HEK293 (cell line): ENCODE results near the gene GTF3C1.

ENCODE experiments used
- PRDM1 ChIP-seq: fragments of 450-650 bp; formaldehyde crosslinking; IDR thresholded peaks from 2 replicates; pipeline ENCODE4; 2016; ENCODE audit warnings: missing biosample characterization, missing genetic modification characterization
- SCRT1 ChIP-seq: fragments of 450-650 bp; formaldehyde crosslinking; IDR thresholded peaks from 2 replicates; pipeline ENCODE4 v1.5.1; 2016; ENCODE audit warnings: missing biosample characterization, missing genetic modification characterization, borderline replicate concordance
- YY1 ChIP-seq: fragments of 450-650 bp; formaldehyde crosslinking; IDR thresholded peaks from 2 replicates; pipeline ENCODE4 v1.5.1; 2018; ENCODE audit warnings: missing biosample characterization, missing genetic modification characterization
- ZFP37 ChIP-seq: fragments of 450-650 bp; formaldehyde crosslinking; IDR thresholded peaks from 2 replicates; pipeline ENCODE4 v1.5.1; 2016; ENCODE audit warnings: missing biosample characterization, missing genetic modification characterization
- ZNF24 ChIP-seq: fragments of 450-650 bp; formaldehyde crosslinking; IDR thresholded peaks from 2 replicates; pipeline ENCODE4 v1.5.1; 2016; ENCODE audit warnings: missing biosample characterization, missing genetic modification characterization
- ZNF302 ChIP-seq: fragments of 450-650 bp; formaldehyde crosslinking; IDR thresholded peaks from 2 replicates; pipeline ENCODE4 v1.5.1; 2016; ENCODE audit warnings: missing biosample characterization, missing genetic modification characterization, low read depth
- ZNF311 ChIP-seq: fragments of 450-650 bp; formaldehyde crosslinking; IDR thresholded peaks from 2 replicates; pipeline ENCODE4 v1.5.1; 2017; ENCODE audit warnings: missing biosample characterization, missing genetic modification characterization, borderline replicate concordance
- TF ChIP-seq, protein P1 (sequence below): fragments of 450-650 bp; formaldehyde crosslinking; IDR thresholded peaks from 2 replicates; pipeline ENCODE4 v1.5.1; 2016; ENCODE audit warnings: missing biosample characterization, missing genetic modification characterization
- TF ChIP-seq, protein P2 (sequence below): fragments of 450-650 bp; formaldehyde crosslinking; IDR thresholded peaks from 2 replicates; pipeline ENCODE4 v1.5.1; 2016; ENCODE audit warnings: missing biosample characterization, missing genetic modification characterization
- TF ChIP-seq, protein P3 (sequence below): fragments of 450-650 bp; formaldehyde crosslinking; IDR thresholded peaks from 2 replicates; pipeline ENCODE4 v1.5.1; 2016; ENCODE audit warnings: missing biosample characterization, missing genetic modification characterization
- TF ChIP-seq, protein P4 (sequence below): fragments of 450-650 bp; formaldehyde crosslinking; IDR thresholded peaks from 2 replicates; pipeline ENCODE4 v1.5.1; 2017; ENCODE audit warnings: missing biosample characterization, missing genetic modification characterization
- TF ChIP-seq, protein P5 (sequence below): fragments of 450-650 bp; IDR thresholded peaks from 2 replicates; pipeline ENCODE4 v1.5.1; 2018; ENCODE audit warnings: missing biosample characterization, missing genetic modification characterization
- TF ChIP-seq, protein P6 (sequence below): fragments of 450-650 bp; formaldehyde crosslinking; IDR thresholded peaks from 2 replicates; pipeline ENCODE4 v1.5.1; 2016; ENCODE audit warnings: missing biosample characterization, missing genetic modification characterization, low read depth

DNA sequence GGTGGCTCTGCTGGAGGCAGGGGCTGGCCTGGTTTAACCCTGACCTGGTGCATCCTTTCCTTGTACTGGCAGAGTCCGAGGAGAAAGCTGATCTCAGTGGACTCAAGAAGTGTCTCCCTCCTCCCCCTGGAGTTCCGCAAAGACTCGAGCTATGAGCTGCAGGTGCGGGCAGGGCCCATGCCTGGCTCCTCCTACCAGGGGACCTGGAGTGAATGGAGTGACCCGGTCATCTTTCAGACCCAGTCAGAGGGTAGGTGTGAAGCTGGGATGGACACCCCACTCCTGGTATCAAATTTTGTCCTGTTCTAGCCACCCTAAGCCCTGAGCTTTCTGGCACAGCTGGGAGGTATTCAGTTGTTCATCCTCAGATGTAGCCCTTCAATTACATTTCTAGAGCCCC, 105.2 kb downstream of the GTF3C1 start:
- TF ChIP-seq, protein P1, sequence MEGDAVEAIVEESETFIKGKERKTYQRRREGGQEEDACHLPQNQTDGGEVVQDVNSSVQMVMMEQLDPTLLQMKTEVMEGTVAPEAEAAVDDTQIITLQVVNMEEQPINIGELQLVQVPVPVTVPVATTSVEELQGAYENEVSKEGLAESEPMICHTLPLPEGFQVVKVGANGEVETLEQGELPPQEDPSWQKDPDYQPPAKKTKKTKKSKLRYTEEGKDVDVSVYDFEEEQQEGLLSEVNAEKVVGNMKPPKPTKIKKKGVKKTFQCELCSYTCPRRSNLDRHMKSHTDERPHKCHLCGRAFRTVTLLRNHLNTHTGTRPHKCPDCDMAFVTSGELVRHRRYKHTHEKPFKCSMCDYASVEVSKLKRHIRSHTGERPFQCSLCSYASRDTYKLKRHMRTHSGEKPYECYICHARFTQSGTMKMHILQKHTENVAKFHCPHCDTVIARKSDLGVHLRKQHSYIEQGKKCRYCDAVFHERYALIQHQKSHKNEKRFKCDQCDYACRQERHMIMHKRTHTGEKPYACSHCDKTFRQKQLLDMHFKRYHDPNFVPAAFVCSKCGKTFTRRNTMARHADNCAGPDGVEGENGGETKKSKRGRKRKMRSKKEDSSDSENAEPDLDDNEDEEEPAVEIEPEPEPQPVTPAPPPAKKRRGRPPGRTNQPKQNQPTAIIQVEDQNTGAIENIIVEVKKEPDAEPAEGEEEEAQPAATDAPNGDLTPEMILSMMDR (tag by site-specific recombination): no peak
- TF ChIP-seq ZNF311 (tag by site-specific recombination) (no peak), YY1 (tag by site-specific recombination) (no peak), ZNF302 (tag by site-specific recombination) (no peak), PRDM1 (tag by site-specific recombination) (no peak), ZFP37 (no peak), SCRT1 (tag by site-specific recombination) (no peak), ZNF24 (tag by site-specific recombination) (no peak)
- TF ChIP-seq, protein P2, sequence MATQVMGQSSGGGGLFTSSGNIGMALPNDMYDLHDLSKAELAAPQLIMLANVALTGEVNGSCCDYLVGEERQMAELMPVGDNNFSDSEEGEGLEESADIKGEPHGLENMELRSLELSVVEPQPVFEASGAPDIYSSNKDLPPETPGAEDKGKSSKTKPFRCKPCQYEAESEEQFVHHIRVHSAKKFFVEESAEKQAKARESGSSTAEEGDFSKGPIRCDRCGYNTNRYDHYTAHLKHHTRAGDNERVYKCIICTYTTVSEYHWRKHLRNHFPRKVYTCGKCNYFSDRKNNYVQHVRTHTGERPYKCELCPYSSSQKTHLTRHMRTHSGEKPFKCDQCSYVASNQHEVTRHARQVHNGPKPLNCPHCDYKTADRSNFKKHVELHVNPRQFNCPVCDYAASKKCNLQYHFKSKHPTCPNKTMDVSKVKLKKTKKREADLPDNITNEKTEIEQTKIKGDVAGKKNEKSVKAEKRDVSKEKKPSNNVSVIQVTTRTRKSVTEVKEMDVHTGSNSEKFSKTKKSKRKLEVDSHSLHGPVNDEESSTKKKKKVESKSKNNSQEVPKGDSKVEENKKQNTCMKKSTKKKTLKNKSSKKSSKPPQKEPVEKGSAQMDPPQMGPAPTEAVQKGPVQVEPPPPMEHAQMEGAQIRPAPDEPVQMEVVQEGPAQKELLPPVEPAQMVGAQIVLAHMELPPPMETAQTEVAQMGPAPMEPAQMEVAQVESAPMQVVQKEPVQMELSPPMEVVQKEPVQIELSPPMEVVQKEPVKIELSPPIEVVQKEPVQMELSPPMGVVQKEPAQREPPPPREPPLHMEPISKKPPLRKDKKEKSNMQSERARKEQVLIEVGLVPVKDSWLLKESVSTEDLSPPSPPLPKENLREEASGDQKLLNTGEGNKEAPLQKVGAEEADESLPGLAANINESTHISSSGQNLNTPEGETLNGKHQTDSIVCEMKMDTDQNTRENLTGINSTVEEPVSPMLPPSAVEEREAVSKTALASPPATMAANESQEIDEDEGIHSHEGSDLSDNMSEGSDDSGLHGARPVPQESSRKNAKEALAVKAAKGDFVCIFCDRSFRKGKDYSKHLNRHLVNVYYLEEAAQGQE (tag by site-specific recombination): no peak
- TF ChIP-seq, protein P3, sequence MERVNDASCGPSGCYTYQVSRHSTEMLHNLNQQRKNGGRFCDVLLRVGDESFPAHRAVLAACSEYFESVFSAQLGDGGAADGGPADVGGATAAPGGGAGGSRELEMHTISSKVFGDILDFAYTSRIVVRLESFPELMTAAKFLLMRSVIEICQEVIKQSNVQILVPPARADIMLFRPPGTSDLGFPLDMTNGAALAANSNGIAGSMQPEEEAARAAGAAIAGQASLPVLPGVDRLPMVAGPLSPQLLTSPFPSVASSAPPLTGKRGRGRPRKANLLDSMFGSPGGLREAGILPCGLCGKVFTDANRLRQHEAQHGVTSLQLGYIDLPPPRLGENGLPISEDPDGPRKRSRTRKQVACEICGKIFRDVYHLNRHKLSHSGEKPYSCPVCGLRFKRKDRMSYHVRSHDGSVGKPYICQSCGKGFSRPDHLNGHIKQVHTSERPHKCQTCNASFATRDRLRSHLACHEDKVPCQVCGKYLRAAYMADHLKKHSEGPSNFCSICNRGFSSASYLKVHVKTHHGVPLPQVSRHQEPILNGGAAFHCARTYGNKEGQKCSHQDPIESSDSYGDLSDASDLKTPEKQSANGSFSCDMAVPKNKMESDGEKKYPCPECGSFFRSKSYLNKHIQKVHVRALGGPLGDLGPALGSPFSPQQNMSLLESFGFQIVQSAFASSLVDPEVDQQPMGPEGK (tag by site-specific recombination): no peak
- TF ChIP-seq, protein P4, sequence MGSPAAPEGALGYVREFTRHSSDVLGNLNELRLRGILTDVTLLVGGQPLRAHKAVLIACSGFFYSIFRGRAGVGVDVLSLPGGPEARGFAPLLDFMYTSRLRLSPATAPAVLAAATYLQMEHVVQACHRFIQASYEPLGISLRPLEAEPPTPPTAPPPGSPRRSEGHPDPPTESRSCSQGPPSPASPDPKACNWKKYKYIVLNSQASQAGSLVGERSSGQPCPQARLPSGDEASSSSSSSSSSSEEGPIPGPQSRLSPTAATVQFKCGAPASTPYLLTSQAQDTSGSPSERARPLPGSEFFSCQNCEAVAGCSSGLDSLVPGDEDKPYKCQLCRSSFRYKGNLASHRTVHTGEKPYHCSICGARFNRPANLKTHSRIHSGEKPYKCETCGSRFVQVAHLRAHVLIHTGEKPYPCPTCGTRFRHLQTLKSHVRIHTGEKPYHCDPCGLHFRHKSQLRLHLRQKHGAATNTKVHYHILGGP (tag by site-specific recombination): no peak
- TF ChIP-seq, protein P5, sequence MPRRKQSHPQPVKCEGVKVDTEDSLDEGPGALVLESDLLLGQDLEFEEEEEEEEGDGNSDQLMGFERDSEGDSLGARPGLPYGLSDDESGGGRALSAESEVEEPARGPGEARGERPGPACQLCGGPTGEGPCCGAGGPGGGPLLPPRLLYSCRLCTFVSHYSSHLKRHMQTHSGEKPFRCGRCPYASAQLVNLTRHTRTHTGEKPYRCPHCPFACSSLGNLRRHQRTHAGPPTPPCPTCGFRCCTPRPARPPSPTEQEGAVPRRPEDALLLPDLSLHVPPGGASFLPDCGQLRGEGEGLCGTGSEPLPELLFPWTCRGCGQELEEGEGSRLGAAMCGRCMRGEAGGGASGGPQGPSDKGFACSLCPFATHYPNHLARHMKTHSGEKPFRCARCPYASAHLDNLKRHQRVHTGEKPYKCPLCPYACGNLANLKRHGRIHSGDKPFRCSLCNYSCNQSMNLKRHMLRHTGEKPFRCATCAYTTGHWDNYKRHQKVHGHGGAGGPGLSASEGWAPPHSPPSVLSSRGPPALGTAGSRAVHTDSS: no peak
- TF ChIP-seq, protein P6, sequence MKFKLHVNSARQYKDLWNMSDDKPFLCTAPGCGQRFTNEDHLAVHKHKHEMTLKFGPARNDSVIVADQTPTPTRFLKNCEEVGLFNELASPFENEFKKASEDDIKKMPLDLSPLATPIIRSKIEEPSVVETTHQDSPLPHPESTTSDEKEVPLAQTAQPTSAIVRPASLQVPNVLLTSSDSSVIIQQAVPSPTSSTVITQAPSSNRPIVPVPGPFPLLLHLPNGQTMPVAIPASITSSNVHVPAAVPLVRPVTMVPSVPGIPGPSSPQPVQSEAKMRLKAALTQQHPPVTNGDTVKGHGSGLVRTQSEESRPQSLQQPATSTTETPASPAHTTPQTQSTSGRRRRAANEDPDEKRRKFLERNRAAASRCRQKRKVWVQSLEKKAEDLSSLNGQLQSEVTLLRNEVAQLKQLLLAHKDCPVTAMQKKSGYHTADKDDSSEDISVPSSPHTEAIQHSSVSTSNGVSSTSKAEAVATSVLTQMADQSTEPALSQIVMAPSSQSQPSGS (tag by site-specific recombination): no peak
